AG10803 (cell line): ENCODE results near the gene GLT8D1.

Experiments
- DNase-seq: peaks from one replicate; pipeline ENCODE4 v3.0.0; 2010; ENCODE audit warnings: low read depth
- H3K4me3 ChIP-seq: 2 replicates; pipeline ENCODE4 v1.5.1; 2011; ENCODE audit warnings: mild to moderate bottlenecking, low read length, control low read depth
- TF ChIP-seq, protein P1 (sequence below): conservative IDR thresholded peaks from 2 replicates; pipeline ENCODE4 v1.5.1; 2011; ENCODE audit warnings: mild to moderate bottlenecking, low read length, control low read depth, inconsistent platforms

GLT8D1 gene

DNA sequence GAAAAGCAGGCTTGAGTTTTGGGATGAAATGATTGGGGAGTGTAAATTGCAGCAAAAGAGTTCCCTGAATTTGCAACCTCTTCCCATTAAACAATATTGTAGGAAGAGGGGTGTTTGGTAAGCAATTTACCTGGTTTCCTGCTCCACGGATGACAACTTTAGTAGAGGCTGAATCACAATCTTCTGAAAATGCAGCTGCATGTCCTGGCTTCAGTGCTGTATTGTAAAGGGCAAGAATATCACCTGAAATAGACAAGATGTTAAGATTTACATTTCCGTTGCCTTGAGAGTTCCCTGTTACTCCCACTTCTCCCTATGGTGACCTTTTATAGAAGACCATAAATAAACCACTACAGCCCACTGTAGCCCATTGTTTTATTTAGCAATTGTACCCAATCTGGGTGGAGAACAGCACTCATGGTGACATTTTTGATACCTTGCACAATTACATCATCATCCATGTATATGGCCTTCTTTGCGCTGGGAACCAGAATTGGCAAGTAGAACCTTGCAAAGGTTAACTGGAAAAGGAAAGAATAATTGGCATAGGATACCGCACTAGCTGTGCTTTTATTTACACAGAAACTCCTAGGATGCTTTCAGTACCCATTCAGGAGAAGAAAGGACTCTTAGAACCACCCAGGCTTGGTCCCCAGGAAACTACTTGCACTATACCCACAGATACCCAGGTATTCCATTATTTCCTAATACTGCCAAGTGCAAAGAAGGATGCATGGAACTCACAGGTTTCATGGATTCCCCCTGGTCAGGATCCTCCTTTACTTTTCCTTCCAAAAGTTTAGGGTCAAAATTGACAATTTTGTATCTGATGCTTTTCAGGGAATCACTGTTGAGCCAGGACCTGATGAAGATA is 9.6 kb downstream of the GLT8D1 start:
- H3K4me3 ChIP-seq = no peak overlapping the region
- no peak for DNase-seq
- TF ChIP-seq, protein P1, sequence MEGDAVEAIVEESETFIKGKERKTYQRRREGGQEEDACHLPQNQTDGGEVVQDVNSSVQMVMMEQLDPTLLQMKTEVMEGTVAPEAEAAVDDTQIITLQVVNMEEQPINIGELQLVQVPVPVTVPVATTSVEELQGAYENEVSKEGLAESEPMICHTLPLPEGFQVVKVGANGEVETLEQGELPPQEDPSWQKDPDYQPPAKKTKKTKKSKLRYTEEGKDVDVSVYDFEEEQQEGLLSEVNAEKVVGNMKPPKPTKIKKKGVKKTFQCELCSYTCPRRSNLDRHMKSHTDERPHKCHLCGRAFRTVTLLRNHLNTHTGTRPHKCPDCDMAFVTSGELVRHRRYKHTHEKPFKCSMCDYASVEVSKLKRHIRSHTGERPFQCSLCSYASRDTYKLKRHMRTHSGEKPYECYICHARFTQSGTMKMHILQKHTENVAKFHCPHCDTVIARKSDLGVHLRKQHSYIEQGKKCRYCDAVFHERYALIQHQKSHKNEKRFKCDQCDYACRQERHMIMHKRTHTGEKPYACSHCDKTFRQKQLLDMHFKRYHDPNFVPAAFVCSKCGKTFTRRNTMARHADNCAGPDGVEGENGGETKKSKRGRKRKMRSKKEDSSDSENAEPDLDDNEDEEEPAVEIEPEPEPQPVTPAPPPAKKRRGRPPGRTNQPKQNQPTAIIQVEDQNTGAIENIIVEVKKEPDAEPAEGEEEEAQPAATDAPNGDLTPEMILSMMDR = no peak

DNA sequence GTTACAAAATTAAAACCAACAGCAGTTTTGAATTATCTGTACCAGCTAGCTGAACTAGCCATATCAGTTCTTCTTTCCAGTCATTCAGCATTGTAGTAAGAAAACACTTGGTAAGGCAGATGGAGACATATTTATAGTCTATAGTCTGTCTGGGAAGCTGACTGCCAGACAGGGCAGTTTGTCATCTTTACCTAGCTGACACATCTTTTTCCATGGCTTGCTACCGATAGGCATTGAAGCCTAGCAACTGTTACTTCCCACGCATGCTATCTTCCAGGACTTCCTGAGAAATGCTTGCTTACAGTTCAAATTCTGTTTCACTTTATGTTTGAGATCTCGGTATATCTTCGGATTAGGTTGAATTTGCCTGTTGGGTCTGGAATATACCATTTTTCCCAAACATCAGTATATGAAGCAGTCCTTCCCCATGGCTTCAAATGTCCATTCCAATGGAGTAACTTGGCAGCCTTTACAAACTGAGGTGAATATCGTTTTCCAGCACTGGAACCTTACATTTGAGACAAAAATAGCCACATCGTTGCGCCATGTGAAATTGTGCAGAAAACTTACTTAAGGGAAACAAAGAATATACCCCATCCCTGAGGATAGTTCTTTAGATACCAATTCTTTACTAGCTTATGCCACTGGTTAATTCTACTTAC is 10.9 kb downstream of the GLT8D1 start:
- DNase-seq = no peak

DNA sequence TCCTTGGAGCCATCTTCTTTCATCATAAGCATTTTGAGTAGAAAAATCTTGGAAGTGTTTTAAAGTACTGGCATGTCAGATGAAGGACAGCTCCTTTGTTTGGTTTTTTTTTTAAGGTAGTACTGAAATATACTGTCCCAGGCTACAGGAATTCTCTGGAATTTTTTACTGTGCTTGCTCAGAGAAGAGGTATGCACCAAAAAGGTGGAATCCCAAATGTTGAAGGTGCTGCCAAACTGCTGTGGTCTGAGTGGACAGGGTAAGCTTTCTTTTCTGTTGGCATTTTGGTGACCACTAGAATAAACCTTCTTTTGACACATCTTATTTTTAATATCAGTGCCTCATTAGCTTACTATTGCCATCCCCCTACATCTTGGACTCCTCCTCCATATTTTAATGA is 12.5 kb downstream of the GLT8D1 start:
- H3K4me3 ChIP-seq = no peak overlapping the region
- peak; percentile 46 for DNase-seq
- TF ChIP-seq, protein P1 = no peak

More for the DNA sequence above, 10.9 kb downstream of the GLT8D1 start:
- TF ChIP-seq, protein P1 = no peak
- no peak overlapping the region for H3K4me3 ChIP-seq

DNA sequence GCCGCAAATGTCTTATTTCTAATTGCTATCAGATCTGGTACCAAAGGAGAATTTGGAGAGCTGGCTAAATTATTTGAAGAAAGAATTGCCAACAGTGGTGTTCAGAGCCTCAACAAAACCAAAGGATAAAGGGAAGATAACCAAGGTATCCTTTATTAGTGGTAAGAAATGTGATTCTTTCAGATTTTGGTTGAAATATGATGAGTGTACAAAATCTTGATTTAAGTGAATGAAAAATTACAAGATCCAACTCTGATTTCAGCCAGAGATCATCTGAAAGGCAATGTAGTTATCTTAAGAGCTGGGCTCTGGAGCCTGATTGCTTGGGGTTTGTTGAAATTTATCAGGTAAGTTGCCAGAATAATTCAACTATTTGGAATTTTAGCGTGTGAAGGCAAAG is 15.0 kb downstream of the GLT8D1 start:
- TF ChIP-seq, protein P1 = no peak
- DNase-seq = no peak
- H3K4me3 ChIP-seq = no peak overlapping the region

DNA sequence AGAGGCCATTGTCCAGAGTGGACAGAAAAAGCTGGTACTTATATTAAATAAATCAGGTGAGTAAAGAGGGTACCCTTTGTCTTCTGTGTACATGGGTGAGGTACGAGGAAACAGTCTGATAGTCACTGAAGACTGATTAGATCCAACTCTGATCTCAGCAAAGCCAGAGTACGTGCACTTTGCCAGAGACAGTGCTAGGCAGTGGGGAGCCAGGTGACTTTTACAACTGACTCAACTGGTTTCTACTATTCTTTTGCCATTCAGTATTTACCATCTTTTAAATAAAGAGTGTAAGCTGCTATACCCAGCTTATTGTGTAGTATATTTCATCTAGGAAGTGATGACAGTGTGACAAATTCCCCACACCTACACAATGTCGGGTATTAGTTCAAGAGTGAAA is 16.4 kb downstream of the GLT8D1 start:
- H3K4me3 ChIP-seq = no peak overlapping the region
- TF ChIP-seq, protein P1 = no peak
- DNase-seq = no peak

DNA sequence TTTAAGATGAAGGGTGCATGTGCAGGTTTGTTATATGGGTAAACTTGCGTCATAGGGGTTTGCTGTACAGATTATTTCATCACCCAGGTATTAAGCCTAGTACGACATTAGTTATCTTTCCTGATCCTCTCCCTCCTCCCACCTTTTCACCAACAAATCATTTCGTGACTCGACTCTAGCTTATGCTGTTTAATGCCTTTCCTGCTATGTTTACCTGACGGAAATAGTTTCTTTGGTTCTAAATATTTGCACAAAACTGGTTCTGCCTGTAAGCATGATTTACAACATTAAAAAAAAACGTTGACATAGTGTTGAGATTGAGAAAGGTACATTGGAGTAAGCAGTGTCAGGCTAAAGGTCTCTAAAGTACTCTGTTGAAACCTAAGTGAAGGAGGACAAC is 17.3 kb downstream of the GLT8D1 start:
- TF ChIP-seq, protein P1 = no peak
- H3K4me3 ChIP-seq = no peak overlapping the region
- DNase-seq = no peak
